Sigmoid colon (tissue), 7 donors: ENCODE data around the gene CHKA. TPM values are rescaled to one million over a fixed set of nuclear protein-coding genes. Genes with fewer than 3 reads are reported as not detected.

Experiments used
- DNase-seq: peaks from one replicate; pipeline ENCODE4 v3.0.0-alpha.2; 2019
- H3K27ac ChIP-seq, 4 donors: fragments of 200-600 bp; sonication (generic); one replicate each; pipeline ENCODE4 v1.5.1; 2016 to 2019; ENCODE audit warnings: mild to moderate bottlenecking in 1 of 4
- H3K27me3 ChIP-seq, 3 donors: fragments of 200-600 bp; sonication (generic); one replicate each; pipeline ENCODE4 v1.5.1; 2019; ENCODE audit warnings: mild to moderate bottlenecking in 1 of 3
- H3K36me3 ChIP-seq, 4 donors: fragments of 200-600 bp; sonication (generic); one replicate each; pipeline ENCODE4 v1.5.1; 2016 to 2019
- H3K4me1 ChIP-seq, 4 donors: fragments of 200-600 bp; sonication (generic); one replicate each; pipeline ENCODE4 v1.5.1; 2017 to 2019
- H3K4me3 ChIP-seq, 4 donors: fragments of 200-600 bp; sonication (generic); one replicate each; pipeline ENCODE4 v1.5.1; 2017 to 2019; ENCODE audit warnings: mild to moderate bottlenecking in 2 of 4, moderate library complexity in 1 of 4
- H3K9me3 ChIP-seq, 4 donors: fragments of 200-600 bp in 3 of 4; sonication (generic) in 3 of 4; one replicate each; pipeline versions ENCODE4 v1.5.1 to v1.6.1; 2013 to 2019
- CTCF ChIP-seq, 4 experiments: fragments of 450-650 bp in 3 of 4; fragments of 200-600 bp in 1 of 4; IDR thresholded peaks; one replicate each; pipeline ENCODE4 v1.5.1; 2016 to 2019; ENCODE audit warnings: antibody characterized with exemption in 4 of 4, mild to moderate bottlenecking in 3 of 4, moderate library complexity in 2 of 4
- EP300 ChIP-seq, 4 donors: sonication (generic); formaldehyde crosslinking; IDR thresholded peaks; one replicate each; pipeline ENCODE4 v1.6.1; 2017; ENCODE audit warnings: antibody characterized with exemption in 4 of 4
- POLR2A ChIP-seq, 2 donors: fragments of 450-650 bp; IDR thresholded peaks; one replicate each; pipeline ENCODE4 v1.6.1; 2016; ENCODE audit warnings: antibody characterized with exemption in 2 of 2, mild to moderate bottlenecking in 2 of 2, moderate library complexity in 2 of 2
- POLR2AphosphoS5 ChIP-seq, 4 donors: sonication (generic); formaldehyde crosslinking; IDR thresholded peaks; one replicate each; pipeline ENCODE4 v1.6.1; 2017; ENCODE audit warnings: antibody characterized with exemption in 4 of 4
- WGBS, 2 donors: extraction: QIAGEN DNeasy Blood & Tissue Kit; methylation state at CpG; one replicate each; pipeline ENCODE4 v1.1.7; 2013; 5-methylcytosine and 5-hydroxymethylcytosine counted together
- intact Hi-C: fragments of 100-400 bp; cut with DNase I; formaldehyde crosslinking; loops from one replicate; pipeline ENCODE4 v1.15.1; 2023
- polyA plus RNA-seq, 3 donors: library from polyadenylated mRNA; stranded (reverse); fragments of 200-250 nt; gene quantifications; one replicate each; pipeline ENCODE4 v1.2.3, GENCODE V29; 2013
- total RNA-seq, 4 donors: library from RNA; depleted of rRNA; stranded (reverse); fragments of >200 nt; gene quantifications; one replicate each; pipeline ENCODE4 v1.1.0, GENCODE V29; 2016
- donor health status: healthy with polysubstance abuse.
- donor health status: Bipolar disorder and iron deficiency.
- donor health status: healthy.

The CHKA gene
- total and polyA plus RNA-seq, 7 donors, result 16.4 to 41.0 (median 27.0) TPM

GRCh38 chr11:68024508-68024907, 96.7 kb downstream of the CHKA start:
- intact Hi-C loops, result no loop called here
- H3K4me1 ChIP-seq, result peaks cover 0 to 8% (median 3%) of the 10 kb centered on the region in 4 donors
- no peaks in the 10 kb centered on the region for H3K27me3 ChIP-seq
- 91% methylated on average over 5 of the region's 5 CpGs for WGBS, 2 donors
- no peak overlapping the region for H3K4me3 ChIP-seq
- TF ChIP-seq POLR2A (IDR thresholded peaks at IDR 0.05), result no peak
- no peak for TF ChIP-seq CTCF (IDR thresholded peaks at IDR 0.05)
- peaks cover 0 to 4% (median 0%) of the 10 kb centered on the region in 4 donors for H3K9me3 ChIP-seq
- no peak overlapping the region for H3K27ac ChIP-seq
- DNase-seq, result no peak
- peaks cover 0 to 20% (median 4%) of the 10 kb centered on the region in 4 donors for H3K36me3 ChIP-seq

- no peak for TF ChIP-seq EP300 (IDR thresholded peaks at IDR 0.05)
- H3K4me1 ChIP-seq, result peaks cover 0 to 2% (median 0%) of the 10 kb centered on the region in 4 donors
- H3K4me3 ChIP-seq, result no peak overlapping the region
- WGBS, 2 donors, result 90 to 93% methylated on average over 13 of the region's 13 CpGs
- H3K9me3 ChIP-seq, result peaks cover 0 to 4% (median 0%) of the 10 kb centered on the region in 4 donors
- intact Hi-C loops, result no loop called here
- H3K27me3 ChIP-seq, result no peaks in the 10 kb centered on the region
- H3K36me3 ChIP-seq, result peaks cover 0 to 20% (median 4%) of the 10 kb centered on the region in 4 donors
- no peak for DNase-seq
- no peak overlapping the region for H3K27ac ChIP-seq
Measured at GRCh38 chr11:68022531-68022930, 98.7 kb downstream of the CHKA start.

- H3K4me3 ChIP-seq, result no peak overlapping the region
- peaks cover 0 to 20% (median 4%) of the 10 kb centered on the region in 4 donors for H3K36me3 ChIP-seq
- WGBS, 2 donors, result 50 to 76% methylated on average over 27 of the region's 27 CpGs
- no peak for TF ChIP-seq POLR2AphosphoS5 (IDR thresholded peaks at IDR 0.05)
- no peak for TF ChIP-seq POLR2A (IDR thresholded peaks at IDR 0.05)
- no peak for TF ChIP-seq CTCF (IDR thresholded peaks at IDR 0.05)
- no peak for TF ChIP-seq EP300 (IDR thresholded peaks at IDR 0.05)
- H3K27me3 ChIP-seq, result no peaks in the 10 kb centered on the region
- H3K9me3 ChIP-seq, result peaks cover 0 to 4% (median 0%) of the 10 kb centered on the region in 4 donors
- intact Hi-C loops, result no loop called here
- peaks cover 0 to 8% (median 0%) of the 10 kb centered on the region in 4 donors for H3K4me1 ChIP-seq
- no peak overlapping the region for H3K27ac ChIP-seq
- DNase-seq, result no peak
Measured at GRCh38 chr11:68021167-68021787, 99.9 kb downstream of the CHKA start.

GRCh38 chr11:68020575-68020974, 100.6 kb downstream of the CHKA start:
- intact Hi-C loops, result no loop called here
- Histone ChIP-seq H3K27ac (no peak overlapping the region), H3K36me3 (peaks cover 0 to 16% (median 4%) of the 10 kb centered on the region in 4 donors), H3K9me3 (peaks cover 0 to 4% (median 0%) of the 10 kb centered on the region in 4 donors), H3K27me3 (no peaks in the 10 kb centered on the region), H3K4me1 (peaks cover 0 to 8% (median 0%) of the 10 kb centered on the region in 4 donors), H3K4me3 (no peak overlapping the region)
- no peak for DNase-seq
- TF ChIP-seq POLR2AphosphoS5 (IDR thresholded peaks at IDR 0.05) (no peak), POLR2A (IDR thresholded peaks at IDR 0.05) (no peak), EP300 (IDR thresholded peaks at IDR 0.05) (no peak), CTCF (IDR thresholded peaks at IDR 0.05) (no peak)
- 21 to 57% methylated on average over 11 of the region's 11 CpGs for WGBS, 2 donors

GRCh38 chr11:68019486-68019885, 101.7 kb downstream of the CHKA start:
- no peaks in the 10 kb centered on the region for H3K9me3 ChIP-seq
- H3K4me3 ChIP-seq, result no peak overlapping the region
- 87 to 89% methylated on average over 12 of the region's 12 CpGs for WGBS, 2 donors
- H3K27me3 ChIP-seq, result no peaks in the 10 kb centered on the region
- no peak for DNase-seq
- peaks cover 0 to 6% (median 2%) of the 10 kb centered on the region in 4 donors for H3K36me3 ChIP-seq
- no peak overlapping the region for H3K27ac ChIP-seq
- intact Hi-C loops, result no loop called here
- TF ChIP-seq POLR2AphosphoS5 (IDR thresholded peaks at IDR 0.05) (no peak), POLR2A (IDR thresholded peaks at IDR 0.05) (no peak), EP300 (IDR thresholded peaks at IDR 0.05) (no peak), CTCF (IDR thresholded peaks at IDR 0.05) (no peak)
- H3K4me1 ChIP-seq, result peaks cover 0 to 14% (median 5%) of the 10 kb centered on the region in 4 donors
